Activated CD4-positive, alpha-beta T cell treated with anti-CD3 and anti-CD28 coated beads, Interleukin-2, amount 10 ng/mL, durations not matched to agents 24 days and 14 days (primary cell): ENCODE measurements around the gene SH3TC2. TPM values are rescaled to one million over a fixed set of nuclear protein-coding genes. Genes with fewer than 3 reads are reported as not detected.
"Not testable (repeated sequence)": the region's sequence is repeated elsewhere in the genome, so short reads cannot be mapped to it uniquely, and the experiment has no call there.

Source experiments
- DNase-seq: peaks from one replicate; pipeline ENCODE4 v3.0.0; 2022
- H3K27ac Mint-ChIP-seq: one replicate; pipeline ENCODE4 v1.8.0; 2022; ENCODE audit warnings: mild to moderate bottlenecking, mixed read lengths
- H3K27me3 Mint-ChIP-seq: one replicate; pipeline ENCODE4 v1.8.0; 2022; ENCODE audit warnings: mixed read lengths
- H3K36me3 Mint-ChIP-seq: one replicate; pipeline ENCODE4 v1.8.0; 2022; ENCODE audit warnings: low read depth, mild to moderate bottlenecking, mixed read lengths
- H3K4me1 Mint-ChIP-seq: one replicate; pipeline ENCODE4 v1.8.0; 2021; ENCODE audit warnings: mixed read lengths
- H3K4me3 Mint-ChIP-seq: one replicate; pipeline ENCODE4 v1.8.0; 2022; ENCODE audit warnings: mild to moderate bottlenecking, moderate library complexity, mixed read lengths
- H3K9me3 Mint-ChIP-seq: one replicate; pipeline ENCODE4 v1.8.0; 2021; ENCODE audit warnings: mixed read lengths
- intact Hi-C: fragments of 100-400 bp; cut with micrococcal nuclease; formaldehyde crosslinking; loops from one replicate; pipeline ENCODE4 v1.15.1; 2023
- total RNA-seq: library from RNA; stranded (reverse); gene quantifications from 2 replicates; pipeline ENCODE4 v1.2.3, GENCODE V29; 2022

SH3TC2 gene
- not detected in 2 replicates for total RNA-seq

DNA sequence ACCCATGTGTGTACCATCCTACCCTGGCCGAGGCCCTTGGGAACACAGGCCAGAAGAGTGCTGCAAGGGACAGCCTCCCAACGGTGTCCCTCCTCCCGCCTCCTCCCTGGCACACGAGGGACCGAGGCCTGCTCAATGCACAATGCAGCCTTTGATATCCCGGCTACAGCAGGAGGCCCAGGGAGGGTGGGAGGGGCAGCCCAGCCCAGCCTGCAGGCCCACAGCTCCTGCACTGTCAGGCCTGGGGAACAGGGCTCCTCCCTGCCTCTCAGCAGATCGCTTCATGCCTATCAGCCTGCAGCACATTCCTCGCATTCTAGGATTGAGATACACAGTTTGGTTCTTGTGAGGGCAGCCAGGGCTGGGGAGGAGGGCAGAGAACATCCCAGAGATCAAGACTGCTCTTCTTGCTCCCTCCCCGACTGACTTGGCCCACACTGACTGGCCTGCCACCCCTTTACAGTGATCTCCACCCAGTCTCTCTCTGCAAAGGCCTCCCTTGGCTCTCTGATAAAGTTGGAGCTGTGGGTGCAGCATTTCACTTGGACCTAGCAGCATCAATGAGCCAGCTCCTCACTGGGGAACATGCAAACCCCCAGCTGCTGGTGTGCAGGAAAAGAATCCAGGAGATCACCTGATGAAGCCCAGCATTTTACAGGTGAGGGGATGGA lies at the start of gene SH3TC2:
SH3TC2 (minus strand) TSS at position 46 of the 671 bp plus-strand sequence; CDS start at position 6, 40 bp downstream.
- Mint-ChIP-seq H3K4me1 (no peaks in the 10 kb centered on the region), H3K36me3 (no peaks in the 10 kb centered on the region), H3K27me3 (peaks cover 9% of the 10 kb centered on the region), H3K4me3 (no peak within 1 kb of the TSS), H3K9me3 (no peaks in the 10 kb centered on the region), H3K27ac (no peak within 1 kb of the TSS)
- no peak for DNase-seq
- intact Hi-C loops, result no loop called here

DNA sequence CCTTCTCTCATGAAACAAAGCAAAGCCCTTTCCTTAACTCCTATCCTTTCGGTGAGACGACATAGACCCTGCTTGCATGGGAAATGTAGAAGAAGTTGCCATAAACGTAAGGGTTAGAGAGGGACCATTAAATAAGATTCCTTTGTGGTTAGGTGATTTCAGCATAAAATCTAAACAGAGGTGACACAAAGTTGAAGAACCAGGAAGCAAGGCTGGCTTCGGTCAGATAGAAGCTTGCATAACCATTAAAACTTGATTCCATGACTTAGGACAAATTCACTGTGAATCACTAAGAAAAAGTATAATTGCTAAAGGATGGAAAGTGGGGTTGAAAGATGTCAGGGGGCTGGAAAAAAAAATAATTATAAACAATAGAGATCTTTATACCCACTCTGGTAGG lies 47.5 kb upstream of the SH3TC2 start:
- Mint-ChIP-seq H3K27me3 (peaks cover 6% of the 10 kb centered on the region), H3K9me3 (no peaks in the 10 kb centered on the region), H3K36me3 (no peaks in the 10 kb centered on the region), H3K4me3 (no peak overlapping the region), H3K27ac (no peak overlapping the region), H3K4me1 (no peaks in the 10 kb centered on the region)
- intact Hi-C loops, result no loop called here
- no peak for DNase-seq

DNA sequence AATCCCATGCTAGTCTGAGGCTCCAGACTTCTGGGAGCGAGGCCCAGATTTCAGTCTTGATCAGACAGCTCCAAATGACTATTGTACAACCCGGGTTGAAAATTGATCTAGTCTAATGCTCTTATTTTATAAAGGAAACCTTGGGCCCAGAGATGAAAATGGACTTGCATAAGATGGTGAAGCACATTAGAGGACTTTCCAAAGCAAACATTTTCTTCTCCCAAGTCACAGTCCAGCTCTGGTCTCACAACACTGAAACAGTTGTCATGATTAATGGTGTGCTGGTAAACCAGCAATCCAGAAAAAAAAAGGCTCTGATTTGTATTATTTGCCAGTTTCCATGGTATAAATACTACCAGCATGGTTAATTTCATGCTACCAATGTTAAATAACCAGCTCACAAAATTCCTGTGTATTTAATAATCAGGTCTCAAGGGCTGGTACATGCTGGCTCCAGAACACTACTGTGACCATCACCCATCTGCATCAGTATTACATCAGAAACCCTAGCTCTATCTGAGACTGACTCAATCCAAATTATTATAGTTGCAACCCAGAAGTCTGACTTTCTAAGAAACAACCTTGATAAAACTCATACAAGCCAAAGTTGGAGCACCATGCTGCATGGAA lies 45.9 kb upstream of the SH3TC2 start:
- Mint-ChIP-seq H3K27me3 (peaks cover 6% of the 10 kb centered on the region), H3K27ac (no peak overlapping the region), H3K4me1 (no peaks in the 10 kb centered on the region), H3K36me3 (no peaks in the 10 kb centered on the region), H3K9me3 (no peaks in the 10 kb centered on the region), H3K4me3 (no peak overlapping the region)
- DNase-seq, result no peak
- intact Hi-C loops, result no loop called here

DNA sequence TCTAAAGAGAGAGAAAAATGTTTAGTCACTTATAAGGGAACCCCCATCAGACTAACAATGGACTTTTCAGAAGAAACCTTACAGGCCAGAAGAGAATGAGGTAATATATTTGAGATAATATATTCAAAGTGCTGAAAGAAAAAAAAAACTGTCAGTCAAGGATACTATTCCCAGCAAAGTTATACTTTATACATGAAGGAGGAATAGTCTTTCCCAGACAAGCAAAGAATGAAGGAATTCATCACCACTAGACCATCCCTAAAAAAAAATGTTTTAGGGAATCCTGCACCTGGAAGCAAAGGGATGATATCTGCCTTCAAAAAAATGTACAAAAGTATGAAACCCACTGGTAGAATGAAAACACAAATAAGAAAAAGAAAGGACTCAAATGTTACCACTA lies 37.5 kb upstream of the SH3TC2 start:
- Mint-ChIP-seq H3K4me1 (no peaks in the 10 kb centered on the region), H3K36me3 (no peaks in the 10 kb centered on the region), H3K27ac (no peak overlapping the region), H3K4me3 (no peak overlapping the region), H3K9me3 (peaks cover 47% of the 10 kb centered on the region), H3K27me3 (peaks cover 13% of the 10 kb centered on the region)
- DNase-seq, result no peak
- intact Hi-C loops, result no loop called here

DNA sequence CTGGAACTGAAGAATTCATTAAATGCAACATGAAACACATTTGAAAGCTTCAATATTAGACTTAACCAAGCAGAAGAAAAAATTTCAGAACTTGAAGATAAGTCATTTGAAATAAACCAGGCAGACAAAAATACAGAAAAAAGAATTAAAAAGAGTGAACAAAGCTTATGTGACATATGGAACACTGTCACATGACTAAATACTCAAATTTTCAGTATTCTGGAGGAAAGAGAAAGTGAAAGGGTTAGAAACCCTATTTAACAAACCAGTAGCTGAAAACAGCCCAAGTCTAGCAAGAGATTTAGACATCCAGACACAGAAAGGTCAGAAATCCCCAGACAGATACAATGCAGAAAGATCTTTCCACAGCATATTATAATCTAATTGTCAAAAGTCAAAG lies 37.1 kb upstream of the SH3TC2 start:
- Mint-ChIP-seq H3K4me3 (no peak overlapping the region), H3K36me3 (no peaks in the 10 kb centered on the region), H3K9me3 (peaks cover 47% of the 10 kb centered on the region), H3K4me1 (no peaks in the 10 kb centered on the region), H3K27ac (no peak overlapping the region), H3K27me3 (peaks cover 13% of the 10 kb centered on the region)
- intact Hi-C loops, result no loop called here
- no peak for DNase-seq

DNA sequence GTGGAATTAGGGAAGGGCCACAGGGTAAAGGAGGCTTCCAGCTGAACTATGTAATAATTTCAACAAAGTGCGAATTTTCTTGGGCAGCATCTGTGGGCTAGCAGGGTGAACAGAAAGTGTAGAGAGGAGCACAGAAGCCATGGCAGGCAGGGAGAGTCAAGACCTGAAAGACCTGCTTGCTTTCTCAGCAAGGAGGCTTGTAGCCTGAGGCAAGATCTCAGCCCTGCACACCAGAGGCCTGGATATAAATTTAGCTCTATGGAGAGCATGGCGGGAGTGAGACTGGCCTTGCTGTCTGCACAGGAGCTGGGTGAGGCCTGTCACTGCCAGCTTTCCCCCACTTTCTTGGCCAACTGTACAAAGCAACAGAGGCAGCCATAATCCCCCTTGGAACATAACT lies 32.1 kb upstream of the SH3TC2 start:
- intact Hi-C loops, result no loop called here
- Mint-ChIP-seq H3K9me3 (peaks cover 35% of the 10 kb centered on the region), H3K27me3 (no peaks in the 10 kb centered on the region), H3K4me1 (no peaks in the 10 kb centered on the region), H3K36me3 (no peaks in the 10 kb centered on the region), H3K4me3 (no peak overlapping the region), H3K27ac (no peak overlapping the region)
- DNase-seq, result no peak

DNA sequence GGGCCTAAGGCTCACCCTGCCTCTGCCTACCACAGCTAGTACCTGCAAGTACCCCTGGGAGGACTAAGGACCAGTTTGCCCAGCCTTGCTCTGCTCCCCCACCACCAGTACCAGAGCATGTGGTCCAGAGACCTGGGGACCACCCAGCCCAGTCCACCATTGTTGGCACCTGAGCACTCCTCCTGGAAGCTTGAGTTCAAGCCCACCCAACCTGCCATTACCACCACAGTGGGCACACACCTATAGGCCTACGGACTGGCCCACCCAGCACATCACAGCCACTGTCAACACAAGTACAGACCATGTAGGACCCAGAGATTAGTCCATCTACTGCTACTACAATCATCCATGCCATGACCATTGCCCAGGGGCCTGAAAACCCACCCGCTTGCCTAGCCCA lies 30.8 kb upstream of the SH3TC2 start:
- Mint-ChIP-seq H3K36me3 (no peaks in the 10 kb centered on the region), H3K9me3 (peaks cover 24% of the 10 kb centered on the region), H3K4me3 (no peak overlapping the region), H3K27me3 (no peaks in the 10 kb centered on the region), H3K27ac (no peak overlapping the region), H3K4me1 (no peaks in the 10 kb centered on the region)
- intact Hi-C loops, result no loop called here
- no peak for DNase-seq

DNA sequence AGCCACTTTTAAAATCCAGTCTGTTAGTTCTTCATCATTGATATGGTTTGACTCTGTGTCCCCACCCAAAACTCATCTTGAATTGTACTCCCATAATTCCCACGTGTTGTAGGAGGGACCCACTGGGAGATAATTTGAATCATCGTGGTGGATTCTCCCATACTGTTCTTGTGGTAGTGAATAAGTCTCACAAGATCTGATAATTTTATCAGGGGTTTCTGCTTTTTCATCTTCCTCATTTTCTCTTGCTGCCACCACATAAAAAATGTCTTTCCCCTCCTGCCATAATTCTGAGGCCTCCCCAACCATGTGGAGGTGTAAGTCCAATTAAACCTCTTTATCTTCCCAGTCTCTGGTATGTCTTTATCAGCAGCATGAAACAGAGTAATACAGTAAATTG lies 26.9 kb upstream of the SH3TC2 start:
- H3K36me3 Mint-ChIP-seq, result no peaks in the 10 kb centered on the region
- peaks cover 8% of the 10 kb centered on the region for H3K9me3 Mint-ChIP-seq
- H3K27me3 Mint-ChIP-seq, result no peaks in the 10 kb centered on the region
- intact Hi-C loops, result no loop called here
- no peaks in the 10 kb centered on the region for H3K4me1 Mint-ChIP-seq
- H3K4me3 Mint-ChIP-seq, result no peak overlapping the region
- no peak overlapping the region for H3K27ac Mint-ChIP-seq
- DNase-seq, result no peak

DNA sequence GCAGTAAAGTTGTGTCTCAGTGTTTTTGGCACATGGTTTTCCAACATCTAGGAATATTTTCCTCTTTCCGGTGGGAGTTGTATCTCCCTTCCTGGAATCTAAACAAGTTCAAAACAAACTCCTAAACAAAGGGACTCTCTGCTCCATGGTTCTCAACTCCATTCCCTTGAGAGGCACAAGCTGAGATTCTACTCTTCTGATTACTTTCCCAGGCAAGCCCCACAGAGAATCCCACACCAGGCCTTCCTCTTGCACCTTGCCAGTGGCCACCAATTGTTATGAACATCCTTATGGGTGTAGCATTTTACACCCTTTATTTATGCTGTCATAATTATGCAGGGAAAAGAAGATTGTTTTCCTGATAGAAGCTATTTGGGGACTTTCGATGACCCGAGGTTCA lies 25.8 kb upstream of the SH3TC2 start:
- Mint-ChIP-seq H3K4me3 (no peak overlapping the region), H3K4me1 (no peaks in the 10 kb centered on the region), H3K27me3 (no peaks in the 10 kb centered on the region), H3K36me3 (no peaks in the 10 kb centered on the region), H3K9me3 (no peaks in the 10 kb centered on the region), H3K27ac (no peak overlapping the region)
- intact Hi-C loops, result no loop called here
- no peak for DNase-seq

DNA sequence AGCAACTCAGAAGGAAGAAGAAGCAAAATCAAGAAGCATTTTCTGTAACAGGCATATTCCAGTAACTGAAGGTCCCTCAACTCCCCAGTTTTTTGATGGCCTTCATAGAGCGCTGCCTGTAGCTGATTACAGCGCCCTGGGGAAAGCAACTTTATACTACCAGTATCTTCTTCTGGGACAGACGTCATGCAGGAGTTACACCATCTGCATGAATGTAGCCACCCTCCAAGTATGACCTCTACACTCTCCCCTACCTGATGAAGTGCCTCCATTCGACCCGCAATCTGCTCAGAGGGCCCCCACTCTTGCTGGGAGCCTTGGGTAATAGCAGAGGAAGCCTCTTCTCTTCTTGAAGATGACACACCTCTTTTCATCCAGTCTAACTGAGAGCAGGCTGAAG lies 21.0 kb upstream of the SH3TC2 start:
- no peak overlapping the region for H3K4me3 Mint-ChIP-seq
- intact Hi-C loops, result no loop called here
- DNase-seq, result no peak
- peaks cover 4% of the 10 kb centered on the region for H3K4me1 Mint-ChIP-seq
- no peak overlapping the region for H3K27ac Mint-ChIP-seq
- no peaks in the 10 kb centered on the region for H3K9me3 Mint-ChIP-seq
- no peaks in the 10 kb centered on the region for H3K36me3 Mint-ChIP-seq
- H3K27me3 Mint-ChIP-seq, result peaks cover 4% of the 10 kb centered on the region

DNA sequence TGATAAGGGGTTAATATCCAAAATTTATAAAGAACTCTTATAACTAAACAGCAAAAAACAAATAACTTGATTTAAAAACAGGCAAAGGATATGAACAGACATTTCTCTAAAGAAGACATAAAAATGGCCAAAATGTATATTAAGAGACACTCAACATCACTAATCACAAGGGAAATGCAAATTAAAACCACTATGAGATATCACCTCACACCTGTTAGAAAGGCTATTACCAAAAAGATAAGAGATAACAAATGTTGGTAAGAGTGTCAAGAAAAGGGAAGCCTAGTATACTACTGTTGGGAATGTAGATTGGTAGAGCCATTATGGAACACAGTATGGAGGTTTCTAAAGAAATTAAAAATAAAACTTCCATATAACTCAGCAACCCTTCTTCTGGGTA lies 19.4 kb upstream of the SH3TC2 start:
- intact Hi-C loops, result no loop called here
- no peak overlapping the region for H3K4me3 Mint-ChIP-seq
- DNase-seq, result no peak
- no peak overlapping the region for H3K27ac Mint-ChIP-seq
- no peaks in the 10 kb centered on the region for H3K36me3 Mint-ChIP-seq
- peaks cover 4% of the 10 kb centered on the region for H3K27me3 Mint-ChIP-seq
- H3K9me3 Mint-ChIP-seq, result no peaks in the 10 kb centered on the region
- H3K4me1 Mint-ChIP-seq, result peaks cover 4% of the 10 kb centered on the region

DNA sequence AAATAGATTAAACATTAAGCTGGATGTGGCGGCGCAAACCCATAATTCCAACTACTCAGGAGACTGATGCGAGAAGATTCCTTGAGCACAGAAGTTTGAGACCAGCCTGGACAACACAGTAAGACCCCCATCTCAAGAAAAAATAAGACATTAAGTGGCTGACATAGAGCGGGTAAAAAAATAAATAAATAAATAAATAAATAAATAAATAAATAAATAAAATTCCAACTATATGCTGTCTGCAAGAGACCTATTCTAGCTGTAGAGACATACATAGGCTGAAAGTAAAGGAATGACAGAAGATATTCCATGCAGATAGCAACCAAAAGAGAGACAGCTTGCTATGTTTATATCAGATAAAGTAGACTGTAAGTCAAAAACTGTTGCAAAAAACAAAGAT lies 17.4 kb upstream of the SH3TC2 start:
- intact Hi-C loops, result no loop called here
- H3K4me3 Mint-ChIP-seq, result no peak overlapping the region
- H3K4me1 Mint-ChIP-seq, result peaks cover 4% of the 10 kb centered on the region
- peaks cover 4% of the 10 kb centered on the region for H3K9me3 Mint-ChIP-seq
- no peaks in the 10 kb centered on the region for H3K36me3 Mint-ChIP-seq
- no peak for DNase-seq
- H3K27me3 Mint-ChIP-seq, result peaks cover 7% of the 10 kb centered on the region
- H3K27ac Mint-ChIP-seq, result no peak overlapping the region

DNA sequence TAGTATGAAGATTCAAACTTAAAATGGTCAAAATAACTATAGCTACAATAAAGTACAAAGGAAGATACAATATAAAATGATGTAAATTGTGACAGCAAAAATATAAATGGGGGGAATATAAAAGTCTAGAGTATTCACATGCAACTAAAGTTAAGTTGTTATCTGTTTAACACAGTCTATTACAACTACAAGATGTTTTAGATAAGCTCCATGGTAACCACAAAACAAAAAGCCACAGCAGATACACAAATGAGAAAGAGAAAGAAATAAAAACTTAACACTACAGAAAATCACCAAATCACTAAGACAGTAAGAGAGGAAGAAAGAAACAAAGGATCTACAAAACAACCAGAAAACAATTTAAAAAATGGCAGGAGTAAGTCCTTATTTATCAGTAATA lies 17.0 kb upstream of the SH3TC2 start:
- intact Hi-C loops, result no loop called here
- H3K36me3 Mint-ChIP-seq, result no peaks in the 10 kb centered on the region
- peaks cover 4% of the 10 kb centered on the region for H3K9me3 Mint-ChIP-seq
- no peak overlapping the region for H3K4me3 Mint-ChIP-seq
- peaks cover 4% of the 10 kb centered on the region for H3K4me1 Mint-ChIP-seq
- H3K27me3 Mint-ChIP-seq, result peaks cover 7% of the 10 kb centered on the region
- H3K27ac Mint-ChIP-seq, result no peak overlapping the region
- no peak for DNase-seq

DNA sequence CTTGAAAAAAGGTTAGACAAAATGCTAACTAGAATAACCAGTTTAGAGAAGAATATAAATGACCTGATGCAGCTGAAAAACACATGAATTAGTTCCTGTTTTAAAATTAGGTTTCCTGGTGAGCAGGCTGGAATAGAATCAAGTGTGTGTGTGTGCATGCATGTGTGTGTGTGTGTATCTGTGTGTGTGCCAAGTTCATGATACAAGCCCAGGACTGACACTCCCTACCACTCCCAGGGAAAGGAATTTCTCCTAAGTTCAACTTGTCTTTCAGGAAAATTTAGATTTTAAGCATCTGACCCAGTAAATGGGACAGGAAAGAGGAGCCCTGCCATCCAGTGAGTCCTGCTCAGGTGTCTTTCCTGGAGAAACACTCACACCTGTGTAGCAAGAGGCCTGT lies 11.2 kb upstream of the SH3TC2 start:
- H3K4me3 Mint-ChIP-seq, H3K9me3 Mint-ChIP-seq, intact Hi-C loops, H3K27ac Mint-ChIP-seq, H3K4me1 Mint-ChIP-seq, H3K27me3 Mint-ChIP-seq, H3K36me3 Mint-ChIP-seq, DNase-seq: not testable (repeated sequence)

DNA sequence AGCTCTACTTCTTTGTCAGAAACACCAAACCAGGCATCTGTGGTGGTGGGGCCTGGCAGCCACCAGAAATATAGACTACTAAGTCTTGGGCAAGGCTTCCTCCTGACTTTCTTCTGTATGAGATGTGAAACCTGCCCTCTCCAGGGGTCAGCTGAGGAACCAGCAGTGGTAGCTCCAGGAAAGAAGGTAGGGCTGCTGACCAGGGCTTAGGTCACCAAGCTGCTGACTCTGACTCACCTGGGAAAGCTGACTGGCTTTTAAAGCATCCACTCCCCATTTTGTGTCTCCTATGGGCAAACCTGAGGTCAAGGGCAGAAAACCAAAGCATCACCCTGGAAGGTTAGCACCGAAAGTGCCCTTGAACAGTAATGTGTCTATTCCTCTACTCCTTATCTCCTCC lies 10.4 kb upstream of the SH3TC2 start:
- H3K4me1 Mint-ChIP-seq, result no peaks in the 10 kb centered on the region
- peaks cover 4% of the 10 kb centered on the region for H3K9me3 Mint-ChIP-seq
- no peaks in the 10 kb centered on the region for H3K36me3 Mint-ChIP-seq
- peaks cover 5% of the 10 kb centered on the region for H3K27me3 Mint-ChIP-seq
- intact Hi-C loops, result no loop called here
- no peak overlapping the region for H3K27ac Mint-ChIP-seq
- DNase-seq, result no peak
- no peak overlapping the region for H3K4me3 Mint-ChIP-seq
